HepG2 (cell line): ENCODE measurements around the gene NPBWR2. TPM values are rescaled to one million over a fixed set of nuclear protein-coding genes. Genes with fewer than 3 reads are reported as not detected.

ENCODE experiments used
- ATAC-seq: fragments of 200-7000 bp; cut with Tn5 transposase; 3 replicates; pipeline ENCODE4 v1.9.1; 2020; ENCODE audit warnings: mild to moderate bottlenecking, moderate library complexity
- BruUV-seq: library from RNA; stranded (reverse); fragments of 400-500 nt; replicated peaks from 2 replicates; lab custom pipeline; 2021; lab: Mats Ljungman, UMichigan
- CTCF ChIA-PET: fragments of 300-600 bp; formaldehyde crosslinking; extraction: SDS; loops from one replicate; lab custom pipeline; 2021; ENCODE audit warnings: low total read pairs, inconsistent platforms, low intra/inter-chr PET ratio; lab: Yijun Ruan, JAX
- POLR2A ChIA-PET: fragments of 350-600 bp; sonication (Branson Sonifier 250); formaldehyde crosslinking; loops from one replicate; lab custom pipeline; 2020; ENCODE audit warnings: antibody characterized with exemption, inconsistent platforms; lab: Yijun Ruan, JAX
- DNase-seq: peaks from one replicate; pipeline ENCODE4 v3.0.0-alpha.2; 2015; ENCODE audit warnings: low spot score
- FAIRE-seq: peaks from 3 replicates; lab custom pipeline; 2011; peaks lifted over from hg19 to GRCh38; lab: Jason Lieb, UNC
- H2AFZ ChIP-seq: one replicate; pipeline ENCODE4 v1.6.1; 2011; ENCODE audit warnings: low read length, inconsistent platforms
- H3K27ac ChIP-seq: fragments of 300-600 bp; 3 replicates; pipeline ENCODE4 v1.8.0; 2011; ENCODE audit warnings: mixed run types, mild to moderate bottlenecking, mixed read lengths, low read length, inconsistent platforms; ENCODE audit not compliant: insufficient read depth; ENCODE audit errors: extremely low read length
- H3K27me3 ChIP-seq, 2 experiments: fragments of 200-600 bp in 1 of 2; 2 replicates in 1 of 2; 3 replicates in 1 of 2; pipeline versions ENCODE4 v1.6.0 to v1.8.0; 2011; ENCODE audit warnings: low read length in 2 of 2, mild to moderate bottlenecking in 2 of 2, moderate library complexity in 2 of 2, inconsistent platforms in 1 of 2; ENCODE audit not compliant: insufficient read depth in 2 of 2, control insufficient read depth in 1 of 2
- H3K36me3 ChIP-seq, 2 experiments: fragments of 200-600 bp in 1 of 2; replicated peaks in 1 of 2; 2 replicates in 1 of 2; 3 replicates in 1 of 2; pipeline versions ENCODE4 v1.5.1 to v1.8.0; 2011; ENCODE audit warnings: low read length in 2 of 2, inconsistent platforms in 1 of 2; ENCODE audit not compliant: insufficient read depth in 2 of 2, control insufficient read depth in 1 of 2
- H3K4me1 ChIP-seq: 2 replicates; pipeline ENCODE4 v1.5.1; 2012; ENCODE audit warnings: low read length, inconsistent platforms; ENCODE audit not compliant: insufficient read depth
- H3K4me2 ChIP-seq: 2 replicates; pipeline ENCODE4 v1.6.0; 2011; ENCODE audit warnings: low read depth, low read length, inconsistent platforms
- H3K4me3 ChIP-seq, 3 experiments: fragments of 200-600 bp in 1 of 3; sonication (generic), shearing (Covaris generic) in 1 of 3; replicated peaks in 1 of 3; 2 replicates each; pipeline ENCODE4 v1.5.1; 2011 to 2016; ENCODE audit warnings: low read length in 3 of 3, inconsistent platforms in 2 of 3, low read depth in 2 of 3, mild to moderate bottlenecking in 2 of 3, control low read depth in 1 of 3, mixed read lengths in 1 of 3; ENCODE audit not compliant: insufficient read depth in 1 of 3
- H3K79me2 ChIP-seq: one replicate; pipeline ENCODE4 v1.6.1; 2011; ENCODE audit warnings: low read length, inconsistent platforms; ENCODE audit not compliant: insufficient read depth
- H3K9ac ChIP-seq: 2 replicates; pipeline ENCODE4 v1.6.0; 2011; ENCODE audit warnings: mild to moderate bottlenecking, low read depth, low read length, inconsistent platforms; ENCODE audit not compliant: insufficient read depth
- H3K9me3 ChIP-seq: 2 replicates; pipeline ENCODE4 v1.5.1; 2012; ENCODE audit warnings: mild to moderate bottlenecking, low read length
- H4K20me1 ChIP-seq: 2 replicates; pipeline ENCODE4 v1.6.0; 2011; ENCODE audit warnings: inconsistent platforms, mild to moderate bottlenecking, low read length, moderate library complexity; ENCODE audit not compliant: insufficient read depth
- ATF5 ChIP-seq: sonication (generic); formaldehyde crosslinking; IDR thresholded peaks from 2 replicates; pipeline ENCODE4 v1.4.0; 2020; ENCODE audit warnings: mild to moderate bottlenecking, low read depth, missing genetic modification reagents
- ATF7-NPFF ChIP-seq: sonication (generic); formaldehyde crosslinking; IDR thresholded peaks from 2 replicates; pipeline ENCODE4 v1.8.1; 2023; ENCODE audit warnings: mild to moderate bottlenecking, low read depth, missing genetic modification reagents, moderate library complexity
- ATRX ChIP-seq: sonication (generic); formaldehyde crosslinking; IDR thresholded peaks from 2 replicates; pipeline ENCODE4 v1.4.0; 2020; ENCODE audit warnings: missing genetic modification reagents, borderline replicate concordance
- BRF2 ChIP-seq: sonication (generic); formaldehyde crosslinking; IDR thresholded peaks from 2 replicates; pipeline ENCODE4 v1.8.1; 2022; ENCODE audit warnings: mild to moderate bottlenecking, missing genetic modification reagents
- CBFB ChIP-seq: sonication (generic); formaldehyde crosslinking; IDR thresholded peaks from 2 replicates; pipeline ENCODE4 v1.4.0; 2020; ENCODE audit warnings: missing genetic modification reagents
- CERS6 ChIP-seq: sonication (generic); formaldehyde crosslinking; IDR thresholded peaks from 2 replicates; pipeline ENCODE4 v1.5.0; 2020; ENCODE audit warnings: missing genetic modification reagents
- NR2F6 ChIP-seq, 2 experiments: IDR thresholded peaks; 2 replicates each; pipeline ENCODE4 v1.6.1; 2016; ENCODE audit warnings: antibody characterized with exemption in 1 of 2, mild to moderate bottlenecking in 1 of 2
- SKI ChIP-seq: fragments of 450-650 bp; IDR thresholded peaks from one replicate; pipeline ENCODE4 v1.6.1; 2018; ENCODE audit warnings: mild to moderate bottlenecking; ENCODE audit not compliant: partially characterized antibody
- SPEN ChIP-seq: sonication (generic); formaldehyde crosslinking; IDR thresholded peaks from 2 replicates; pipeline ENCODE4 v1.5.1; 2020; ENCODE audit warnings: low read depth, mild to moderate bottlenecking, missing genetic modification reagents
- TIGD3 ChIP-seq: sonication (generic); formaldehyde crosslinking; IDR thresholded peaks from 2 replicates; pipeline ENCODE4 v1.5.1; 2020; ENCODE audit warnings: mild to moderate bottlenecking, missing genetic modification reagents, borderline replicate concordance
- XBP1 ChIP-seq: sonication (generic); formaldehyde crosslinking; IDR thresholded peaks from 2 replicates; pipeline ENCODE4 v1.5.0; 2020; ENCODE audit warnings: missing genetic modification reagents
- ZNF260 ChIP-seq: sonication (generic); formaldehyde crosslinking; IDR thresholded peaks from 2 replicates; pipeline ENCODE4 v1.4.0; 2020; ENCODE audit warnings: missing genetic modification reagents, low read depth, mild to moderate bottlenecking, borderline replicate concordance
- ZNF296 ChIP-seq: sonication (generic); formaldehyde crosslinking; conservative IDR thresholded peaks from 2 replicates; pipeline ENCODE4 v1.5.0; 2020; ENCODE audit warnings: mild to moderate bottlenecking, missing genetic modification reagents
- ZNF766 ChIP-seq: sonication (generic); formaldehyde crosslinking; IDR thresholded peaks from 2 replicates; pipeline ENCODE4 v1.5.0; 2020; ENCODE audit warnings: missing genetic modification reagents, borderline replicate concordance
- WGBS: methylation state at CpG from one replicate; pipeline ENCODE4 v1.1.6; 2017; ENCODE audit warnings: low lambda C conversion rate; 5-methylcytosine and 5-hydroxymethylcytosine counted together
- in situ Hi-C: cut with HindIII; loops from 2 replicates; pipeline ENCODE4 v1.10.0; 2017; ENCODE audit warnings: low pct_unique_long_range_greater_than_20kb; ENCODE audit not compliant: extremely low pct_ligation_motif_present
- intact Hi-C: fragments of 100-400 bp; cut with micrococcal nuclease; formaldehyde crosslinking; loops from one replicate; pipeline ENCODE4 v1.10.0; 2022; ENCODE audit not compliant: unreplicated experiment
- polyA plus RNA-seq, 8 experiments: library from polyadenylated mRNA; depleted of rRNA in 3 of 8; stranded (reverse) in 7 of 8; unstranded in 1 of 8; fragments of >200 nt; fragmentation: Illumina TruSeq in 4 of 8; extraction: Trizol in 4 of 8; gene quantifications; 2 replicates each; pipeline versions ENCODE4 v1.2.1 to v1.2.3, GENCODE V29; 2011 to 2016; ENCODE audit warnings: low read depth in 4 of 8, missing spikeins in 1 of 8, mixed read lengths in 1 of 8; ENCODE audit not compliant: insufficient read depth in 1 of 8
- total RNA-seq, 5 experiments: library from RNA; depleted of rRNA; stranded (reverse); fragments of >200 nt; fragmentation: Illumina TruSeq; extraction: Trizol; gene quantifications; 2 replicates each; pipeline ENCODE4 v1.2.3, GENCODE V29; 2016; ENCODE audit warnings: low read depth in 1 of 5

The NPBWR2 gene
- total and polyA plus RNA-seq, 2 of the 13 experiments (the other 11 are each of a cell fraction or from before 2014, with no cell fraction given), result not detected

- ChIA-PET POLR2A (interaction anchor here (1.1 to 4.9 kb wide), 4 partner anchors 17 to 223 kb away, joined by 3 to 25 read pairs (median 12); partner anchors contain the start of gene TCEA2), CTCF (interaction anchor here (2.3 kb wide), 1 partner anchor 38 kb away, joined by 14 read pairs; no protein-coding TSS in a partner anchor)
- intact Hi-C loops (no loop called here), in situ Hi-C loops (loop anchor here (5.0 kb wide), 1 partner anchor 35 kb away; no protein-coding TSS in a partner anchor)
- no TSS peak for BruUV-seq
- Histone ChIP-seq H2AFZ (no peak overlapping the region), H4K20me1 (peaks cover 9% of the 10 kb centered on the region; the same call in 1 of the 2 replicates), H3K4me1 (peaks cover 63% of the 10 kb centered on the region), H3K79me2 (no peaks in the 10 kb centered on the region), H3K9me3 (no peaks in the 10 kb centered on the region), H3K9ac (no peak overlapping the region), H3K4me3 (peak overlapping the region in 1 of 3 experiments; percentile 30; a peak in 1 of 6 replicates), H3K27ac (no peak overlapping the region), H3K27me3 (peaks cover 14 to 39% of the 10 kb centered on the region in 2 experiments), H3K36me3 (no peaks in the 10 kb centered on the region), H3K4me2 (peak overlapping the region; percentile 99)
- FAIRE-seq, result peak; percentile 56
- peak; percentile 9 for ATAC-seq
- DNase-seq, result peak; percentile 55
- 4% methylated on average over 13 of the region's 13 CpGs for WGBS
- TF ChIP-seq ATF7-NPFF (CRISPR knock-in tag), result no peak
- no peak for TF ChIP-seq ZNF296 (CRISPR knock-in tag)
- no peak for TF ChIP-seq ATRX (CRISPR knock-in tag)
- no peak for TF ChIP-seq BRF2
- 0 out of 2 replicates have a peak, but pooled peaks have one; percentile 31 for TF ChIP-seq CBFB
- no peak for TF ChIP-seq SPEN
- no peak for TF ChIP-seq TIGD3
- TF ChIP-seq ATF5, result no peak
- peak; percentile 93 for TF ChIP-seq NR2F6 (IDR thresholded peaks at IDR 0.05)
- TF ChIP-seq NR2F6 (CRISPR knock-in tag; IDR thresholded peaks at IDR 0.05), result peak; percentile 96
- TF ChIP-seq CERS6 (CRISPR knock-in tag), result no peak
- TF ChIP-seq ZNF260 (CRISPR knock-in tag), result no peak
- no peak for TF ChIP-seq ZNF766
- peak; percentile 93 for TF ChIP-seq SKI
- TF ChIP-seq XBP1 (CRISPR knock-in tag), result no peak
Measured at GRCh38 chr20:64082126-64082731, 25.1 kb downstream of the NPBWR2 start.
